Stimulated activated CD4-positive, alpha-beta T cell treated with anti-CD3 and anti-CD28 coated beads, TNF-alpha, amount 100 ng/mL, for 48 hours (primary cell): ENCODE data around the gene MRPS9.
A peak's percentile ranks its signal among the peaks of the same experiment; 100 is the strongest.

ENCODE experiments used
- DNase-seq, 3 donors: peaks; one replicate each; pipeline ENCODE4 v3.0.0-alpha.2; 2020; ENCODE audit warnings: low read depth in 3 of 3

MRPS9 gene

GRCh38 chr2:105037572-105038382, at the start of gene MRPS9:
Gene MRPS9, plus strand, starts transcription at chr2:105038069. Its CDS starts 24 bp downstream, at chr2:105038093.
- peak; percentile 94 to 97 (median 97) for DNase-seq

GRCh38 chr2:105005181-105005951, 32.5 kb upstream of the MRPS9 start:
- no peak for DNase-seq

- no peak for DNase-seq
Measured at GRCh38 chr2:105007367-105007766, 30.5 kb upstream of the MRPS9 start.

- DNase-seq = no peak
Measured at GRCh38 chr2:105032476-105032875, 5.4 kb upstream of the MRPS9 start.

GRCh38 chr2:105034170-105034569, 3.7 kb upstream of the MRPS9 start:
- no peak for DNase-seq

- peak in 1 of 3 donors; percentile 8 for DNase-seq
Measured at GRCh38 chr2:105038383-105039061, 653 bp downstream of the MRPS9 start.

GRCh38 chr2:105039559-105039958, 1.7 kb downstream of the MRPS9 start:
- no peak for DNase-seq

GRCh38 chr2:105042189-105042588, 4.3 kb downstream of the MRPS9 start:
- no peak for DNase-seq

- no peak for DNase-seq
Measured at GRCh38 chr2:105052773-105053172, 14.9 kb downstream of the MRPS9 start.

- no peak for DNase-seq
Measured at GRCh38 chr2:105055613-105056012, 17.7 kb downstream of the MRPS9 start.

GRCh38 chr2:105056245-105056644, 18.4 kb downstream of the MRPS9 start:
- no peak for DNase-seq

- no peak for DNase-seq
Measured at GRCh38 chr2:105057005-105057404, 19.1 kb downstream of the MRPS9 start.

- no peak for DNase-seq
Measured at GRCh38 chr2:105061560-105061959, 23.7 kb downstream of the MRPS9 start.

GRCh38 chr2:105062158-105062557, 24.3 kb downstream of the MRPS9 start:
- no peak for DNase-seq

GRCh38 chr2:105068387-105068786, 30.5 kb downstream of the MRPS9 start:
- no peak for DNase-seq

- DNase-seq = no peak
Measured at GRCh38 chr2:105068875-105069274, 31.0 kb downstream of the MRPS9 start.

GRCh38 chr2:105070010-105070865, 32.4 kb downstream of the MRPS9 start:
- DNase-seq = no peak

GRCh38 chr2:105071379-105071778, 33.5 kb downstream of the MRPS9 start:
- DNase-seq = no peak

GRCh38 chr2:105072039-105072438, 34.2 kb downstream of the MRPS9 start:
- DNase-seq = peak in 1 of 3 donors; percentile 10

GRCh38 chr2:105073591-105073990, 35.7 kb downstream of the MRPS9 start:
- no peak for DNase-seq

GRCh38 chr2:105076121-105076520, 38.3 kb downstream of the MRPS9 start:
- DNase-seq = no peak
